ENCODE data around the gene NRDE2. TPM values are rescaled to one million over a fixed set of nuclear protein-coding genes. Genes with fewer than 3 reads are reported as not detected.
A peak's percentile ranks its signal among the peaks of the same experiment; 100 is the strongest.

NRDE2 gene
- total RNA-seq, 4 donors from 2014 or later: 18.6 to 26.9 (median 21.0) TPM

DNA sequence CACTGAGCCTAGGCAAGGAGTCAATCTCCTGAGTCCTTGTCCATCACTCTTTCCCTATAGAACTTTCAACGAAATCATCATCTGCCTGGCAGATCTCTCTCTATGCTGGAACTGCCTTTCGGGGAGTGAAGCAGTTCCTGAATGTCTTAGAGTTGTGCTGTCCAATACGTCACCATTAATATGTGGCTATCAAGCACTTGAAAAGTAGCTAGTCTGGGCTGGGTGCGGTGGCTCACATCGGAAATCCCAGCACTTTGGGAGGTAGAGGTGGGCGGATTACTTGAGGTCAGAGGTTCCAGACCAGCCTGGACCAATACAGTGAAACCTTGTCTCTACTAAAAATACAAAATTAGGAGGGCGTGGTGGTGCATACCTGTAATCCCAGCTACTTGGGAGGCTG lies 35.1 kb downstream of the NRDE2 start:
- in situ Hi-C loops (cut with MboI; ENCODE audit: low pct_ligation_motif_present in 1 of 4, low pct_unique_long_range_greater_than_20kb in 1 of 4, low sequenced_read_pairs in 3 of 4) (no loop called here), intact Hi-C loops (cut with DNase I; ENCODE audit: low total_unique reads) (no loop called here)
- peaks cover 0 to 8% (median 3%) of the 10 kb centered on the region in 4 donors for H3K4me1 ChIP-seq
- DNase-seq: no peak
- no peak overlapping the region for H3K4me3 ChIP-seq
- H3K27me3 ChIP-seq: no peaks in the 10 kb centered on the region
- H3K9me3 ChIP-seq: no peaks in the 10 kb centered on the region
- no peak for TF ChIP-seq EP300 (IDR thresholded peaks at IDR 0.05; ENCODE audit: low read depth)
- no peak for TF ChIP-seq POLR2AphosphoS5 (IDR thresholded peaks at IDR 0.05)
- TF ChIP-seq POLR2A (IDR thresholded peaks at IDR 0.05): no peak
- TF ChIP-seq, protein P1, sequence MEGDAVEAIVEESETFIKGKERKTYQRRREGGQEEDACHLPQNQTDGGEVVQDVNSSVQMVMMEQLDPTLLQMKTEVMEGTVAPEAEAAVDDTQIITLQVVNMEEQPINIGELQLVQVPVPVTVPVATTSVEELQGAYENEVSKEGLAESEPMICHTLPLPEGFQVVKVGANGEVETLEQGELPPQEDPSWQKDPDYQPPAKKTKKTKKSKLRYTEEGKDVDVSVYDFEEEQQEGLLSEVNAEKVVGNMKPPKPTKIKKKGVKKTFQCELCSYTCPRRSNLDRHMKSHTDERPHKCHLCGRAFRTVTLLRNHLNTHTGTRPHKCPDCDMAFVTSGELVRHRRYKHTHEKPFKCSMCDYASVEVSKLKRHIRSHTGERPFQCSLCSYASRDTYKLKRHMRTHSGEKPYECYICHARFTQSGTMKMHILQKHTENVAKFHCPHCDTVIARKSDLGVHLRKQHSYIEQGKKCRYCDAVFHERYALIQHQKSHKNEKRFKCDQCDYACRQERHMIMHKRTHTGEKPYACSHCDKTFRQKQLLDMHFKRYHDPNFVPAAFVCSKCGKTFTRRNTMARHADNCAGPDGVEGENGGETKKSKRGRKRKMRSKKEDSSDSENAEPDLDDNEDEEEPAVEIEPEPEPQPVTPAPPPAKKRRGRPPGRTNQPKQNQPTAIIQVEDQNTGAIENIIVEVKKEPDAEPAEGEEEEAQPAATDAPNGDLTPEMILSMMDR (IDR thresholded peaks at IDR 0.05): no peak
- peak overlapping the region in 1 of 4 donors; percentile 8 for H3K27ac ChIP-seq
- WGBS, 2 donors (ENCODE audit: low coverage in 1 of 2): 87 to 92% methylated on average over 4 to 7 of the region's 7 CpGs
- H3K36me3 ChIP-seq: peaks cover 0 to 29% (median 11%) of the 10 kb centered on the region in 4 donors

DNA sequence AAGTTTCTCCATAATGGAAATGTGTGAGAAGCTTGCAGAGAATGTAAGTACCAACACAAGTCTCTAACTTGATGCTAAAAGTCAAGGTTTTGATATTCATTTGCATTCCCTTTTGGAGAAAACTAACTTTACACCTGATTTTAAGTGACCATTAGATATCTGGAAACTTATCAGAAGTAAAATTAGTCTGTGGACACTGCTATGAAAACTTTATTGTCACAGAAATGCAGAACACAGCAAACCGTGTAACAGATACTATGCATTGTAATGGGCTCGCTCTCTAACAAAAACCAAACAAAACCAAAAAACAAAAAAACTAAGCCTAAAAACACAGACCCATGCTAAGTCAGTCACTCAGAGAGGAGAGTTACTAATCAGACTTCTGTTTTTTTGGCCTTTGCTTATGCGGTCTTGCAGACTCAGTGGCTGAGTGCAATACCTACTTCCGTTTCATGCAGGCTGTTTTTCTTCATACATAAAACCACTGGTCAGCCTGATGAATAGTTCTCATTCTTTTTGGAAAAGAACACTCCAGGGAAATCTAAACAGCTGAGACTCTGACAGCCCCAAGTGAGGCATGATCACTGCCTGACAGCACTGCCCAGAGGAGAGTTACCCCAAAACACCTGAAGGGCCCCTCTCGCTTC lies 35.7 kb downstream of the NRDE2 start:
- in situ Hi-C loops (cut with MboI; ENCODE audit: low pct_ligation_motif_present in 1 of 4, low pct_unique_long_range_greater_than_20kb in 1 of 4, low sequenced_read_pairs in 3 of 4) (no loop called here), intact Hi-C loops (cut with DNase I; ENCODE audit: low total_unique reads) (no loop called here)
- WGBS, 2 donors (ENCODE audit: low coverage in 1 of 2): 79 to 80% methylated on average over 2 to 5 of the region's 5 CpGs
- H3K4me3 ChIP-seq: no peak overlapping the region
- no peaks in the 10 kb centered on the region for H3K27me3 ChIP-seq
- H3K36me3 ChIP-seq: peaks cover 0 to 35% (median 14%) of the 10 kb centered on the region in 4 donors
- no peaks in the 10 kb centered on the region for H3K9me3 ChIP-seq
- H3K4me1 ChIP-seq: peaks cover 0 to 1% (median 0%) of the 10 kb centered on the region in 4 donors
- DNase-seq: no peak
- peak overlapping the region in 1 of 4 donors; percentile 8 for H3K27ac ChIP-seq
- no peak for TF ChIP-seq POLR2AphosphoS5 (IDR thresholded peaks at IDR 0.05)
- TF ChIP-seq, protein P1 (IDR thresholded peaks at IDR 0.05): no peak
- TF ChIP-seq EP300 (IDR thresholded peaks at IDR 0.05; ENCODE audit: low read depth): no peak
- TF ChIP-seq POLR2A (IDR thresholded peaks at IDR 0.05): no peak

DNA sequence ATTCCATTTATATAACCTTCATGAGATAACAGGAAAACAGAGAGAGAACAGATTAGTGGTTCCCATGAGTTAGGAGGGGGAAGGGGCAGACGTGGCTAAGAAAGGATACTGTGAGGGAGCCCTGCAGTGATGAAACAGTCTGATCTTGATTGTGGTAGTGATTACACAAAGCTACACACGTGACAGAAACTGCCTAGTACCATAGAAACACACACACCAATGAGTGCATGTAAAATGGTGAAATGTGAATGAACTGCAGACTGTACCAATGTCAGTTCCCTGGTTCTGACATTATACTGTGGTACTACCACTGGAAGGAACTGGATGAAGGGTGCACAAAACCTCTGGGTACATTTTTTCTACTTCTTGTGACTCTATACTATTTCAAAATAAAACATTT lies 36.9 kb downstream of the NRDE2 start:
- in situ Hi-C loops (cut with MboI; ENCODE audit: low pct_ligation_motif_present in 1 of 4, low pct_unique_long_range_greater_than_20kb in 1 of 4, low sequenced_read_pairs in 3 of 4): no loop called here
- 74 to 88% methylated on average over 2 of the region's 2 CpGs for WGBS, 2 donors (ENCODE audit: low coverage in 1 of 2)

More for the DNA sequence above, 36.9 kb downstream of the NRDE2 start:
- intact Hi-C loops (cut with DNase I; ENCODE audit: low total_unique reads): no loop called here
- H3K27me3 ChIP-seq: no peaks in the 10 kb centered on the region
- no peaks in the 10 kb centered on the region for H3K4me1 ChIP-seq
- TF ChIP-seq EP300 (IDR thresholded peaks at IDR 0.05; ENCODE audit: low read depth): no peak
- TF ChIP-seq, protein P1 (IDR thresholded peaks at IDR 0.05): no peak
- TF ChIP-seq POLR2AphosphoS5 (IDR thresholded peaks at IDR 0.05): no peak
- TF ChIP-seq POLR2A (IDR thresholded peaks at IDR 0.05): no peak
- no peak overlapping the region for H3K27ac ChIP-seq
- no peak overlapping the region for H3K4me3 ChIP-seq
- peaks cover 0 to 45% (median 16%) of the 10 kb centered on the region in 4 donors for H3K36me3 ChIP-seq
- DNase-seq: no peak
- no peaks in the 10 kb centered on the region for H3K9me3 ChIP-seq

Data from transverse colon (tissue), 4 donors.